OCI-LY3 (cell line): ENCODE measurements around the gene ASIC2.

Experiments
- EZH2phosphoT487 ChIP-seq: fragments of 200-600 bp; shearing (Covaris generic); IDR thresholded peaks from 2 replicates; pipeline ENCODE4 v1.6.1; 2018; ENCODE audit warnings: antibody characterized with exemption, mixed run types, low read depth
- TF ChIP-seq, protein P1 (sequence below): fragments of 200-600, 300-600 bp; sonication (generic); IDR thresholded peaks from 2 replicates; pipeline ENCODE4 v1.5.1; 2014; ENCODE audit warnings: antibody characterized with exemption, low read length, low read depth

GRCh38 chr17:33241390-33241789 is 51.7 kb downstream of the ASIC2 start:
- TF ChIP-seq, protein P1, sequence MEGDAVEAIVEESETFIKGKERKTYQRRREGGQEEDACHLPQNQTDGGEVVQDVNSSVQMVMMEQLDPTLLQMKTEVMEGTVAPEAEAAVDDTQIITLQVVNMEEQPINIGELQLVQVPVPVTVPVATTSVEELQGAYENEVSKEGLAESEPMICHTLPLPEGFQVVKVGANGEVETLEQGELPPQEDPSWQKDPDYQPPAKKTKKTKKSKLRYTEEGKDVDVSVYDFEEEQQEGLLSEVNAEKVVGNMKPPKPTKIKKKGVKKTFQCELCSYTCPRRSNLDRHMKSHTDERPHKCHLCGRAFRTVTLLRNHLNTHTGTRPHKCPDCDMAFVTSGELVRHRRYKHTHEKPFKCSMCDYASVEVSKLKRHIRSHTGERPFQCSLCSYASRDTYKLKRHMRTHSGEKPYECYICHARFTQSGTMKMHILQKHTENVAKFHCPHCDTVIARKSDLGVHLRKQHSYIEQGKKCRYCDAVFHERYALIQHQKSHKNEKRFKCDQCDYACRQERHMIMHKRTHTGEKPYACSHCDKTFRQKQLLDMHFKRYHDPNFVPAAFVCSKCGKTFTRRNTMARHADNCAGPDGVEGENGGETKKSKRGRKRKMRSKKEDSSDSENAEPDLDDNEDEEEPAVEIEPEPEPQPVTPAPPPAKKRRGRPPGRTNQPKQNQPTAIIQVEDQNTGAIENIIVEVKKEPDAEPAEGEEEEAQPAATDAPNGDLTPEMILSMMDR = no peak
- TF ChIP-seq EZH2phosphoT487 = no peak
